Prostate gland (tissue), 2 donors: ENCODE data around the gene PLCZ1.

Experiments
- CTCF ChIP-seq, 4 experiments: fragments of 200-600 bp in 2 of 4; fragments of 450-650 bp in 2 of 4; sonication (generic) in 2 of 4; IDR thresholded peaks; 1 replicate in 3 of 4; 2 replicates in 1 of 4; pipeline ENCODE4 v1.5.1; 2016 to 2019; ENCODE audit warnings: antibody characterized with exemption in 4 of 4, mild to moderate bottlenecking in 2 of 4, moderate library complexity in 2 of 4
- POLR2A ChIP-seq: fragments of 450-650 bp; IDR thresholded peaks from one replicate; pipeline ENCODE4 v1.6.1; 2016; ENCODE audit warnings: antibody characterized with exemption, mild to moderate bottlenecking
- POLR2AphosphoS5 ChIP-seq: sonication (generic); formaldehyde crosslinking; IDR thresholded peaks from one replicate; pipeline ENCODE4 v1.6.1; 2017; ENCODE audit warnings: antibody characterized with exemption

DNA sequence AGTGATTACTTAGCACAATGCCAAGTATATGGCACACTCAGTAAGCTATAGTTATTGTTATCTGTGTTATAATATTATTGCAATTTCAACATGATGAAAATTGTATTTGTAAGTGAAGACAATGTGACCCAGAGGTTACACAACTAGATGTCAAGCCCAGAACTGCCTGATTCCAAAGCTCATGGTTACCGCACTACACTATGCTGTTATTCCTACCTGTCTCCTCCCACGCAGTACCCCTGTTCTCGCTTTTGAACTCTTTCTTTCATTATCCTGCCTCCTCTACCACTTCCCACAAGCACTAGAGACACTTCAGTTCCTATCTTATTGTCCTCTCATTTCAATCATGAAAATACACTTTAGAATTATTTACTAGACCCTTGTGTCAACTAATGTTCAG, 93.2 kb downstream of the PLCZ1 start:
- TF ChIP-seq CTCF (IDR thresholded peaks at IDR 0.05), result no peak
- no peak for TF ChIP-seq POLR2A
- TF ChIP-seq POLR2AphosphoS5, result no peak
